Dedifferentiated amniotic fluid mesenchymal stem cell (primary cell): ENCODE results near the gene GPR173.

Experiments
- DNase-seq: peaks from one replicate; pipeline ENCODE4 v3.0.0-alpha.2; 2016; ENCODE audit errors: extremely low spot score

GPR173 gene, protein sequence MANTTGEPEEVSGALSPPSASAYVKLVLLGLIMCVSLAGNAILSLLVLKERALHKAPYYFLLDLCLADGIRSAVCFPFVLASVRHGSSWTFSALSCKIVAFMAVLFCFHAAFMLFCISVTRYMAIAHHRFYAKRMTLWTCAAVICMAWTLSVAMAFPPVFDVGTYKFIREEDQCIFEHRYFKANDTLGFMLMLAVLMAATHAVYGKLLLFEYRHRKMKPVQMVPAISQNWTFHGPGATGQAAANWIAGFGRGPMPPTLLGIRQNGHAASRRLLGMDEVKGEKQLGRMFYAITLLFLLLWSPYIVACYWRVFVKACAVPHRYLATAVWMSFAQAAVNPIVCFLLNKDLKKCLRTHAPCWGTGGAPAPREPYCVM

GRCh38 chrX:53048169-53049126 is at the start of gene GPR173:
GPR173 (plus strand) TSS chrX:53048789; CDS start chrX:53076622, 27,833 bp downstream.
- DNase-seq: peak; percentile 37

DNA sequence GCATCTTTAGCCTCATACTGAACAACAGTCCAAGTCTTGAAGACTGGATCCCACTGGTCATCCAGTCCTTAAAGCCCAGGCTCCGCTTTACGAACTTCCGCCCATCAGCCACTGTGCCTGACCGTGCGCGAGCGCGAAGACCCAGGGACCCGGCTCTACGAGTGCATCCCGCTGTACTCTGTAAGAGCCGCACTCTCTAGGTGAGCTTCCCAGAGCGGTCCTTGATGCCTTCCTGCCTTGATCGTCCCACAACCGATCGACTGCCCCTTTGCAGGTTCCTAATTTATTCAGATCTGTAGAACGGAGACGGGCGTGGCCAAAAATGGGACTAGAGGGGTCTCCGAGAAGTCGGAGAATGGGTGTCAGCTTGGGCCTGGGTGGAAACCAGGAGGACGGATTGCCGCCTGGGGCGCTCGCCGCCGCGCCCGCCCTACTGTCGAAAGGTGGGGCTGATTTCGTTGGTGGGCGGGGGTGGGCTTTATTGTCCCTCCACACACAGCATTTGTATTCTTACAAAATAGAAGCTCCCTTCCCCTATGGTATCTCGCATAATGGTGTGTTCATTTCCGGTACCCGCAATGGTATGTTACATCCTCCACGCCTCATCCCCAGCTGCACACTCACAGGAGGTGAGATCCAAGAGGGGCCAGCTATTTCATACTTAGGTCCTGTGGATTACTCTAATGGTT is 48.0 kb upstream of the GPR173 start:
- peak; percentile 6 for DNase-seq

DNA sequence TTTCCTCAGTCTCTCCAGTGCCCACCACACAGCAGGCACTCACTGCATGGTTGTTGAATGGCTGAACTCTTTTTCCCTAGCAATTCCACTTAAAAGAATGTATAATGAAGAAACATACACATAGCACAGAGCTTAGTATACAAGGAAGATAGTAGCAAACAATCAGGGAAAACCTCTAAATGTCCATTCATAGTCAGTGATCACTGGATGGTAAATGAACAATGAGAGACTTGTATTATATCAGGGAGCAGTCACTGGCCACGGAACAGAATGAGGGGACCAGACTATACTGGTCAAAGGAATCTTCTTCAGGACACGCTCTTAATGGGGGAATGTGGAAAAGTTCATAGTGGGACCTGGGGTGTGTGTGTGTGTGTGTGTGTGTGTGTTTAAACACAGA is 46.6 kb upstream of the GPR173 start:
- DNase-seq: no peak

- no peak for DNase-seq
These were observed 45.5 kb upstream of the GPR173 start for GRCh38 chrX:53003111-53003510.

GRCh38 chrX:53004038-53004437 is 44.6 kb upstream of the GPR173 start:
- peak; percentile 2 for DNase-seq

DNA sequence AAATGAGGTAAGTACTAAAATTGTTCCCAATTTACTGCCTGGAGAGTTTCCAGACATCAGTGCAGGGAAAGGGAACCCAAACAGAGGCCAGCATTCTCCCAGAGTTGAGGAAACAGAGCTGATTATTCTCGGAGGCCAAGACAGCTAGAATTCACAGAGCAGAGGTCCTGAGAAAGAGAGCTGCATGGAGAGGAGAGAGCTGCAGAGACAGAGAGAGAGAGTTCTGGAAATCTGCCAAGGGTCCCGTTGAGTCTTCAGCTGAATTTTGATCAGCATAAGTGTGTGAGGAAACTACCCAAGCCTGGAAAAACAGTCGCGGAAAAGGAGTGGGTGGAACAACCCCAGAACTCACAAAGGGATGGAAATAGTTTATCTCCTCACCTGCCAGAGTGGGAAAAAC is 43.8 kb upstream of the GPR173 start:
- DNase-seq: no peak

DNA sequence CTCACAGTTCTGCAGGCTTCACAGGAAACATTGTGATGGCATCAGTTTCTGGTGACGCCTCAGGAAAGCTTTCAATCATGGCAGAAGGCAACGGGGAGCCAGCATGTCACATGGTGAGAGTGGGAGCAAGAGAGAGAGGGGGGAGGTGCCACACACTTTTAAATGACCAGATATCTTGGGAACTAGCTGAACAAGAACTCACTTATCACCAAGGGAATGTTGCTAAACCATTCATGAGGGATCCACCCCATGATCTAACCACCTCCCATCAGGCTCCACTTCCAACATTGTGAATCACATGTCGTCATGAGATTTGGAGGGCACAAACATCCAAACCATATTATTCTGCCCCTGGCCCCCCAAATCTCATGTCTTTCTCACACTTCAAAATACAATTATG is 43.3 kb upstream of the GPR173 start:
- peak; percentile 8 for DNase-seq

DNA sequence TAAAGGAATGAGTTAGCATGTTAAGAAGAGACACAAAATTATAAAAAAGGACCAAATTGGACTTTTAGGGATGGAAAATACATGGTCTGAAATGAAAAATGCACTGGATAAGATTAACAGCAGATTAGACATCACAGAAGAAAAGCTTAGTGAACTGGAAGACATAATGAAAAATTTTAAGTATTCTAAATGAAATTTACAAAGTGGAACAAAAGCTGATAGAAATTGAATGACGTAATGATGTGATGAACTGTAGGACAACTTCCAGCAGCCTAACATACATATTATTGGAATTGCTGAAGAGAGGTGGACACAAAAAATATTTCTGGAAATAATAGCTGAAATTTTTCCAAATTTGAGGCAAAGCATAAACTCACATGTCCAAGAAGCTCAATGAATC is 39.6 kb upstream of the GPR173 start:
- no peak for DNase-seq

GRCh38 chrX:53013291-53013690 is 35.3 kb upstream of the GPR173 start:
- DNase-seq: peak; percentile 12

DNA sequence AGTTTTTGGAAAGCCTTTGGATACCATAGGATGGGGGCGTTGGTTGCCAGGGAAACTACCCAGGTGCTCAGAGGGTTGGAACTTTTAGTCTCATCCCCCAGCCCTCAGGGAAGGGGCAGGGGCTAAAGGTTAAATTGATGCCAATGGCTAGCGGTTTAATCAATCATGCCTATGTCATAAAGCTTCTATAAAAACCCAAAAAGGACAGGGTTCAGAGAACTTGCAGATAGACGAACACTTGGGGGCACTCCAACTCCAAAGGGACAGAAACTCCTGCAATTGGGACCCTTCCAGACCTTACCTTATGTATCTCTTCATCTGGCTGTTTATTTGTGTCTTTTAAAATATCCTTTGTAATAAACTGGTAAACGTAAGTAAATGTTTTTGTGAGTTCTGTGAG is 30.0 kb upstream of the GPR173 start:
- no peak for DNase-seq

DNA sequence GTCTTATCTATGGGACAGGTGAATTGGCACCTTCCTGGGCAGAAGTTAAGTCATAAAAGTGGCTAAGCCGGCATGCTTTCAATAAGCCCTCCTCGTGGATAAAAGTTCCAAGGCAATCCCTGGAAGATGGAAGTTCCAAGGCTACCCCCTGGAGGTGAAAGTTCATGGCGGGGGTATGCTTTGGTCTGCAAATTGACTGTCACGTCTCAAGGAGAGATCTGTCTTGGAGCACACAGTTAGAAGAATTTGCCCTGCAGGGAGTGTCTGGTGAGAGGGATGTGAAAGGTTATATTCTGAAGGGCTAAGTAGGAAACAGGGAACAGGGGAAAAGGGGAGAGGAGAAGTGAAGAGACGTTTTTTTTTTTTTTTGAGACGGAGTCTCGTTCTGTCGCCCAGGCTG is 26.2 kb upstream of the GPR173 start:
- DNase-seq: no peak

GRCh38 chrX:53028678-53029077 is 19.9 kb upstream of the GPR173 start:
- DNase-seq: no peak

- DNase-seq: no peak
These were observed 17.2 kb upstream of the GPR173 start for GRCh38 chrX:53031380-53031779.

DNA sequence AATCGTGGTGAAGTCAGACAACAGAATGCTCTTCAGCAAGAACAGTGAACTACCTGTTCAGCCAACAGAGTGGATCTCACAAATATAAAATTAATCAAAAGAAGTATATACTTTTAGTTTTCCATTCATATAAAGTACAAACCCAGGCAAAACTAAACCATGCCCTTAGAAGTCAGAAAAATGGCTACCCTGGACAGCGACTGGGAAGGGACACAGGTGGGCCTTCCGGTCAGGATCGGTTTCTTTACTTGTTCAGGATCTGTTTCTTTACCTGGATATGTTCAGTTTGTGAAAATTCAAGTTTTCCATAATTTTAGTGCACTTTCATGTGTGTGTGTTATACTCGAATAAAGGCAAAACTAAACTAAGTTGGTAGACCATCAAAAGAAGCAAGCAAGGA is 12.4 kb upstream of the GPR173 start:
- DNase-seq: no peak

GRCh38 chrX:53039236-53039635 is 9.4 kb upstream of the GPR173 start:
- DNase-seq: no peak

DNA sequence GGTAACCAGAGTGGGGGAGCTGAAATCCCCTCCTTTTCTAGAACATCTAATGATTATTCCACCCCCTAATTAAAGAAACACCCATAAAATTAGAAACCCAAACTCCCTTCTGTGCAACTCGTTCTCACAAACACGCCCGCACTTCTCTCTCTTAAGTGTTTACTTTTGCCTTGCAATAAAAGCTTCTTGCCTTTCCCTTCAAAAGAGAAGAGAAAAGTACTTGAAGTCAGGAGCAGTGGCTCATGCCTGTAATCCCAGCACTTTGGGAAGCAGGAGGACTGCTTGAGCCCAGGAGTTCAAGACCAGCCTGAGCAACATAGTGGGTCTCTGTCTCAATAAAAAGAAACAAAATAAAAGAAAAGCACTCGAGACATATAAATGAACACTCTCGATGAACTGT is 3.6 kb upstream of the GPR173 start:
- DNase-seq: no peak

DNA sequence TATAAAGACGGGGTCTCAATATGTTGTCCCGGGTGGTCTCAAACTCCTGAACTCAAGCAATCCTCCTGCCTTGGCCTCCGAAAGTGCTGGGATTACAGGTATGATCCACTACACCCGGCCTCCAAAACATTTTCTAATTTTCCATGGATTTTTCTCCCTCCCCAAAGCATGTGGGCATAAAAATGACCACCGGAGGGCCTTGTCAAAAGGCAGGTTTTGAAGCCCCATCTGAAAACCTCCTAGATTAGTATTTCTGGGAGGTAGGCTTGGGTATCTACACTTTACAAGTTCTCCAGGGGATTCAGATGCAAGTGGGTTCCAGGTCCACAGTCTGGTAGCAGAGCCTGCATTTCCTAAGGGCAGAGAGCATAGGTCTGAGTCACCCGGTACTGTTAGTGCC is 1.4 kb upstream of the GPR173 start:
- DNase-seq: peak; percentile 15

GRCh38 chrX:53049127-53049517 is 533 bp downstream of the GPR173 start:
- no peak for DNase-seq

- DNase-seq: no peak
These were observed 2.3 kb downstream of the GPR173 start for GRCh38 chrX:53050841-53051240.

- DNase-seq: no peak
These were observed 6.8 kb downstream of the GPR173 start for GRCh38 chrX:53055244-53055849.

GRCh38 chrX:53056292-53056691 is 7.7 kb downstream of the GPR173 start:
- no peak for DNase-seq

DNA sequence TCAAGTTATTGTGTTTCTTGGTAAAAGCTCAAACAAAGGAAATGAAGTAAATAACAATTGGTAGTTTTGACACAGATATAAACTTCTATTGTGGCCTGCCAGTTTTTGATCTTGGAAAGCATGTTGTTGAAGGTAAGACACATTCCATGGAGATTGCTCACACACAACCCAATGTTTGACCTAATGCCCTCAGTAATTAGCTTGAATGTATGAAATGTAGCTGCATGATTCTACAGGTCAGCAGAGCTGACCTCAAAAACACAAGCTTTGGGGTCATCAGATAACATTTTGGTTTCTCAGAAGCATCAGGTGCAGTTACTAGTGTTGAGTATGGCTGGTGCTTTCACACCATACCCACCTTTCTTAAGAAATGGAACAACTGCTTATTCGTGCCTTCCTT is 16.5 kb downstream of the GPR173 start:
- DNase-seq: no peak
